ENCODE measurements around the gene KMT2E. TPM values are rescaled to one million over a fixed set of nuclear protein-coding genes. Genes with fewer than 3 reads are reported as not detected.
"Not testable (repeated sequence)": the region's sequence is repeated elsewhere in the genome, so short reads cannot be mapped to it uniquely, and the experiment has no call there.

Gene KMT2E
- polyA plus RNA-seq, 1 experiment = 4.4 TPM

- H3K36me3 ChIP-seq (ENCODE audit: control insufficient read depth, insufficient read depth, low read length) = no peaks in the 10 kb centered on the region
- CTCF ChIA-PET = interaction anchor here (1.1 to 1.4 kb wide), 3 partner anchors 14 to 51 kb away, joined by 3 to 4 read pairs (median 3); no protein-coding TSS in a partner anchor
- POLR2A ChIA-PET = interaction anchor here (0.9 kb wide), 1 partner anchor 14 kb away, joined by 5 read pairs; no protein-coding TSS in a partner anchor
- no peak overlapping the region for H3K4me3 ChIP-seq (ENCODE audit: low read depth, low read length)
- no peaks in the 10 kb centered on the region for H3K27me3 ChIP-seq (ENCODE audit: control insufficient read depth, insufficient read depth, low read length)
- no peak for DNase-seq (ENCODE audit: low read depth)
- TF ChIP-seq, protein P1, sequence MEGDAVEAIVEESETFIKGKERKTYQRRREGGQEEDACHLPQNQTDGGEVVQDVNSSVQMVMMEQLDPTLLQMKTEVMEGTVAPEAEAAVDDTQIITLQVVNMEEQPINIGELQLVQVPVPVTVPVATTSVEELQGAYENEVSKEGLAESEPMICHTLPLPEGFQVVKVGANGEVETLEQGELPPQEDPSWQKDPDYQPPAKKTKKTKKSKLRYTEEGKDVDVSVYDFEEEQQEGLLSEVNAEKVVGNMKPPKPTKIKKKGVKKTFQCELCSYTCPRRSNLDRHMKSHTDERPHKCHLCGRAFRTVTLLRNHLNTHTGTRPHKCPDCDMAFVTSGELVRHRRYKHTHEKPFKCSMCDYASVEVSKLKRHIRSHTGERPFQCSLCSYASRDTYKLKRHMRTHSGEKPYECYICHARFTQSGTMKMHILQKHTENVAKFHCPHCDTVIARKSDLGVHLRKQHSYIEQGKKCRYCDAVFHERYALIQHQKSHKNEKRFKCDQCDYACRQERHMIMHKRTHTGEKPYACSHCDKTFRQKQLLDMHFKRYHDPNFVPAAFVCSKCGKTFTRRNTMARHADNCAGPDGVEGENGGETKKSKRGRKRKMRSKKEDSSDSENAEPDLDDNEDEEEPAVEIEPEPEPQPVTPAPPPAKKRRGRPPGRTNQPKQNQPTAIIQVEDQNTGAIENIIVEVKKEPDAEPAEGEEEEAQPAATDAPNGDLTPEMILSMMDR (IDR thresholded peaks at IDR 0.05; ENCODE audit: insufficient read depth, low read depth, low read length) = no peak
These were observed 40.8 kb upstream of the KMT2E start for GRCh38 chr7:104973227-104973626.

GRCh38 chr7:104973909-104974415, 40.0 kb upstream of the KMT2E start:
- TF ChIP-seq, protein P1 (IDR thresholded peaks at IDR 0.05; ENCODE audit: insufficient read depth, low read depth, low read length) = no peak
- no peak overlapping the region for H3K4me3 ChIP-seq (ENCODE audit: low read depth, low read length)
- peak; percentile 86 for DNase-seq (ENCODE audit: low read depth)
- POLR2A ChIA-PET = interaction anchor here (0.6 kb wide), 2 partner anchors 11 to 14 kb away, joined by 3 read pairs; no protein-coding TSS in a partner anchor
- H3K27me3 ChIP-seq (ENCODE audit: control insufficient read depth, insufficient read depth, low read length) = no peaks in the 10 kb centered on the region
- CTCF ChIA-PET = interaction anchor here (1.1 to 1.4 kb wide), 3 partner anchors 15 to 52 kb away, joined by 3 to 4 read pairs (median 3); no protein-coding TSS in a partner anchor
- H3K36me3 ChIP-seq (ENCODE audit: control insufficient read depth, insufficient read depth, low read length) = no peaks in the 10 kb centered on the region

DNA sequence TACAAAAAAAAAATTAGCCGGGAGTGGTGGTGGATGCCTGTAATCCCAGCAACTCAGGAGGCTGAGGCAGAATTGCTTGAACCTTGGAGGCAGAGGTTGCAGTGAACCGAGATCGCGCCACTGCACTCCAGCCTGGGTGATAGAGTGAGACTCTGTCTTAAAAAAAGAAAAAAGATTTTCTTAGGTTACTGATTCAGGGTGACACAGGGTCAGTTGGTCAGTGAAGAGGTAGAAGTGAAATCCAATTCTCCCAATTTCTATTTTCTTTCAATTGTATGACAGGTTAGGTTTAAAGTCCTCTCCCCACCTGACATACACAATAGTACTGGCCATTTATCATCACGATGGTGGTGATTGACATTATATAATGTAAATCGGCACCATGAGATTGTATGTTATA, 38.5 kb upstream of the KMT2E start:
- H3K4me3 ChIP-seq (ENCODE audit: low read depth, low read length); H3K27me3 ChIP-seq (ENCODE audit: control insufficient read depth, insufficient read depth, low read length); DNase-seq (ENCODE audit: low read depth); H3K36me3 ChIP-seq (ENCODE audit: control insufficient read depth, insufficient read depth, low read length); CTCF ChIA-PET; POLR2A ChIA-PET: not testable (repeated sequence)

GRCh38 chr7:104976966-104977636, 36.9 kb upstream of the KMT2E start:
- ChIA-PET POLR2A (no interaction called here), CTCF (interaction anchor here (0.9 to 5.4 kb wide), 2 partner anchors 36 to 54 kb away, joined by 3 to 25 read pairs; no protein-coding TSS in a partner anchor)
- TF ChIP-seq, protein P1 (IDR thresholded peaks at IDR 0.05; ENCODE audit: insufficient read depth, low read depth, low read length) = no peak
- H3K4me3 ChIP-seq (ENCODE audit: low read depth, low read length) = no peak overlapping the region
- H3K36me3 ChIP-seq (ENCODE audit: control insufficient read depth, insufficient read depth, low read length) = no peaks in the 10 kb centered on the region
- DNase-seq (ENCODE audit: low read depth) = no peak
- H3K27me3 ChIP-seq (ENCODE audit: control insufficient read depth, insufficient read depth, low read length) = no peaks in the 10 kb centered on the region

DNA sequence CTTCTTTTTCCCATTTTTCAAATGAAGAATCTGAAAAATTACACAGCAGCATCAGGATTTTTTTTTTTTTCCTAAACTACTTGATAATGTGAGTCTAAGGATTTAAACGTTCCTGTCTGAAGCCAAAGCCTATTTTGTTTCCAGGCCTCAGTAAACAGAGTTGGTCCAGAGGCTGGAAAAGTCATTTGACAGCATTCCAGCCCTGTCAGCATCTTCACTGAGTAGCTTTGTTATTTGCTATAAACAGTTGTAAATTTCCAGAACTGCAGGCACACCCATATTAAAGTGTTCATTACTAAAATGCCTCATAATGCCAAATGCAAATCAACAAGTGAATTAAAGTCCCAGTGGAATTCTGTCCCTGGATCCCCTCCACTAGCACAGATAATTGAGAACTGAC, 35.5 kb upstream of the KMT2E start:
- TF ChIP-seq, protein P1 (IDR thresholded peaks at IDR 0.05; ENCODE audit: insufficient read depth, low read depth, low read length) = no peak
- DNase-seq (ENCODE audit: low read depth) = no peak
- POLR2A ChIA-PET = no interaction called here
- CTCF ChIA-PET = interaction anchor here (1.2 to 5.4 kb wide), 3 partner anchors 37 to 97 kb away, joined by 3 to 25 read pairs (median 10); no protein-coding TSS in a partner anchor
- H3K27me3 ChIP-seq (ENCODE audit: control insufficient read depth, insufficient read depth, low read length) = no peaks in the 10 kb centered on the region
- no peak overlapping the region for H3K4me3 ChIP-seq (ENCODE audit: low read depth, low read length)
- H3K36me3 ChIP-seq (ENCODE audit: control insufficient read depth, insufficient read depth, low read length) = no peaks in the 10 kb centered on the region

Measured in BJ (cell line).